ENCODE results near the gene FAM216B. TPM values are rescaled to one million over a fixed set of nuclear protein-coding genes. Genes with fewer than 3 reads are reported as not detected.

The FAM216B gene
- polyA plus RNA-seq, 1 donor (not counting 4 experiments of a cell fraction or from before 2014, with no cell fraction given), result not detected

DNA sequence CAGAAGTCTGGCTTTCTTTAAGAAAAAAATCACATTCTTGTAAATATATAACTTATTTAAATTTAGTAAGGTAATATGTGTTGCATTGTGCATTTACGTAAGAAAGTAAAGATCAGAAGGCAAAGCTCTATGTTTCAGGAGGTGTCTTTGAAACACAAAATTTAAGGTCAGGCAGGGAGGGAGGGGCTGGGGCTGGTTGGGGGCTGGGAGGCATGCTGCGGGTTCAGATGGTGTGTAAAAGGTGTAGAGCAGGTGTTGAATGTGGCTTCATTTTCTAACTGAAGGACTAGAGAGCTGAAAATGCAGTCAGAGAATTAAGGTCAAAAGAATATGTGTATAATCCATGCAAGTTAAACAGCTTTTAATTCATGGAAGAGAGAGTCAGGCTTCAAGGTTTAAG, 14.3 kb downstream of the FAM216B start:
- H2AFZ ChIP-seq (ENCODE audit: control insufficient read depth, low read length), result no peak overlapping the region
- H3K9me1 ChIP-seq (ENCODE audit: control insufficient read depth, extremely low read depth, insufficient read depth, low read length), result no peaks in the 10 kb centered on the region
- no peak overlapping the region for H3K4me2 ChIP-seq (ENCODE audit: control insufficient read depth, extremely low read depth, insufficient read depth, low read depth, low read length)
- H3K27me3 ChIP-seq (ENCODE audit: control insufficient read depth, extremely low read depth, insufficient read depth, low read length), result peaks cover 9% of the 10 kb centered on the region
- FAIRE-seq (no peak), DNase-seq (ENCODE audit: low read depth, low spot score) (no peak)
- no peaks in the 10 kb centered on the region for H3K4me1 ChIP-seq (ENCODE audit: control insufficient read depth, extremely low read depth, insufficient read depth, low read length)
- dilution Hi-C loops (cut with MboI; ENCODE audit: extremely low pct_ligation_motif_present, low sequenced_read_pairs), result no loop called here
- H3K9me3 ChIP-seq (ENCODE audit: control insufficient read depth, low read depth, low read length), result no peaks in the 10 kb centered on the region
- H4K20me1 ChIP-seq (ENCODE audit: control insufficient read depth, extremely low read depth, insufficient read depth, low read length), result no peaks in the 10 kb centered on the region
- no peak overlapping the region for H3K4me3 ChIP-seq (ENCODE audit: control insufficient read depth in 2 of 3, extremely low read depth in 1 of 3, insufficient read depth in 2 of 3, low read depth in 1 of 3, low read length in 3 of 3)
- H3K27ac ChIP-seq (ENCODE audit: control insufficient read depth, insufficient read depth, low read length), result no peak overlapping the region
- H3K79me2 ChIP-seq (ENCODE audit: control insufficient read depth, insufficient read depth, low read length), result no peaks in the 10 kb centered on the region
- no peak overlapping the region for H3K9ac ChIP-seq (ENCODE audit: control insufficient read depth, extremely low read depth, insufficient read depth, low read length)
- no peak for TF ChIP-seq EZH2 (IDR thresholded peaks at IDR 0.05; ENCODE audit: low read length)
- TF ChIP-seq, protein P1, sequence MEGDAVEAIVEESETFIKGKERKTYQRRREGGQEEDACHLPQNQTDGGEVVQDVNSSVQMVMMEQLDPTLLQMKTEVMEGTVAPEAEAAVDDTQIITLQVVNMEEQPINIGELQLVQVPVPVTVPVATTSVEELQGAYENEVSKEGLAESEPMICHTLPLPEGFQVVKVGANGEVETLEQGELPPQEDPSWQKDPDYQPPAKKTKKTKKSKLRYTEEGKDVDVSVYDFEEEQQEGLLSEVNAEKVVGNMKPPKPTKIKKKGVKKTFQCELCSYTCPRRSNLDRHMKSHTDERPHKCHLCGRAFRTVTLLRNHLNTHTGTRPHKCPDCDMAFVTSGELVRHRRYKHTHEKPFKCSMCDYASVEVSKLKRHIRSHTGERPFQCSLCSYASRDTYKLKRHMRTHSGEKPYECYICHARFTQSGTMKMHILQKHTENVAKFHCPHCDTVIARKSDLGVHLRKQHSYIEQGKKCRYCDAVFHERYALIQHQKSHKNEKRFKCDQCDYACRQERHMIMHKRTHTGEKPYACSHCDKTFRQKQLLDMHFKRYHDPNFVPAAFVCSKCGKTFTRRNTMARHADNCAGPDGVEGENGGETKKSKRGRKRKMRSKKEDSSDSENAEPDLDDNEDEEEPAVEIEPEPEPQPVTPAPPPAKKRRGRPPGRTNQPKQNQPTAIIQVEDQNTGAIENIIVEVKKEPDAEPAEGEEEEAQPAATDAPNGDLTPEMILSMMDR (optimal IDR thresholded peaks at IDR 0.05 in 1 of 3, IDR thresholded peaks at IDR 0.05 in 1 of 3, conservative IDR thresholded peaks at IDR 0.05 in 1 of 3; ENCODE audit: extremely low read depth in 1 of 3, insufficient read depth in 2 of 3, low read length in 3 of 3), result no peak
- no peaks in the 10 kb centered on the region for H3K36me3 ChIP-seq (ENCODE audit: control insufficient read depth in 2 of 2, extremely low read depth in 1 of 2, insufficient read depth in 2 of 2, low read length in 2 of 2)

DNA sequence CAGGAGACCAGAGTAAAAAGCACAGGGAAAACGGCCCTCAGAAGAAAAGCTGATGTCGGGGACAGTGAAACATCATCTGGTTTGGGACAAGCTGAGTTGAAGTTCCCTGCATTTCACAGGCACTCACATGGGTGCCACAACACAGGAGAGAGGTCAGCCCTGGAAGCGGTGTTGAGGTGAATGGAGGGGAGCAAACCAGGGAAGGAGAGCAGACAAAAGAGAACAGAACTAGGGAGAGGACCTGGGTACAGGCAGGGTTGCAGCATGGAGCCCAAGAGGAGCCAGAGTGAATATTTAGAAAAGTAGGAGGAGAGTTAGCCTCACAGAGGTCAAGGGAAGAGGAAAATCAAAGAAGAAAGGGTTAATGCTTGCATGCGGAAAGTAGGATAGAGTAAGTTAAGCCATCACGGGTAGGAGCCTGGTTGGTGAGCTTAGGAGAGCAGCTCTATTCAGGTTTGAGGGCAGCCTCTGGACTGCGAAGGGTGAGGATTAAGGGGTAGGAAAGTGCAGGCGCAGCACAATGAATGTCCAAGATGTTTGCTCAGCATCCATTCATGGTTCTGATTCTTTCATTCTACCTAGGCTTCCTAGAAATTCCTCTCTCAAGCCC, 15.5 kb downstream of the FAM216B start:
- H3K4me1 ChIP-seq (ENCODE audit: control insufficient read depth, extremely low read depth, insufficient read depth, low read length), result no peaks in the 10 kb centered on the region
- peaks cover 9% of the 10 kb centered on the region for H3K27me3 ChIP-seq (ENCODE audit: control insufficient read depth, extremely low read depth, insufficient read depth, low read length)
- H3K9me3 ChIP-seq (ENCODE audit: control insufficient read depth, low read depth, low read length), result no peaks in the 10 kb centered on the region
- TF ChIP-seq EZH2 (IDR thresholded peaks at IDR 0.05; ENCODE audit: low read length), result no peak
- TF ChIP-seq, protein P1 (optimal IDR thresholded peaks at IDR 0.05 in 1 of 3, IDR thresholded peaks at IDR 0.05 in 1 of 3, conservative IDR thresholded peaks at IDR 0.05 in 1 of 3; ENCODE audit: extremely low read depth in 1 of 3, insufficient read depth in 2 of 3, low read length in 3 of 3), result no peak
- H2AFZ ChIP-seq (ENCODE audit: control insufficient read depth, low read length), result no peak overlapping the region
- H3K9me1 ChIP-seq (ENCODE audit: control insufficient read depth, extremely low read depth, insufficient read depth, low read length), result no peaks in the 10 kb centered on the region
- no peak overlapping the region for H3K4me2 ChIP-seq (ENCODE audit: control insufficient read depth, extremely low read depth, insufficient read depth, low read depth, low read length)
- no peaks in the 10 kb centered on the region for H3K36me3 ChIP-seq (ENCODE audit: control insufficient read depth in 2 of 2, extremely low read depth in 1 of 2, insufficient read depth in 2 of 2, low read length in 2 of 2)
- no peak for FAIRE-seq
- no peak overlapping the region for H3K4me3 ChIP-seq (ENCODE audit: control insufficient read depth in 2 of 3, extremely low read depth in 1 of 3, insufficient read depth in 2 of 3, low read depth in 1 of 3, low read length in 3 of 3)
- no peaks in the 10 kb centered on the region for H3K79me2 ChIP-seq (ENCODE audit: control insufficient read depth, insufficient read depth, low read length)
- H4K20me1 ChIP-seq (ENCODE audit: control insufficient read depth, extremely low read depth, insufficient read depth, low read length), result no peaks in the 10 kb centered on the region
- no peak overlapping the region for H3K27ac ChIP-seq (ENCODE audit: control insufficient read depth, insufficient read depth, low read length)
- DNase-seq (ENCODE audit: low read depth, low spot score), result no peak
- dilution Hi-C loops (cut with MboI; ENCODE audit: extremely low pct_ligation_motif_present, low sequenced_read_pairs), result no loop called here
- H3K9ac ChIP-seq (ENCODE audit: control insufficient read depth, extremely low read depth, insufficient read depth, low read length), result no peak overlapping the region

All from keratinocyte (primary cell).